ENCODE measurements around the gene LRRC45. TPM values are rescaled to one million over a fixed set of nuclear protein-coding genes. Genes with fewer than 3 reads are reported as not detected.

The LRRC45 gene
- total and polyA plus RNA-seq, 8 donors = 12.0 to 23.2 (median 17.6) TPM

DNA sequence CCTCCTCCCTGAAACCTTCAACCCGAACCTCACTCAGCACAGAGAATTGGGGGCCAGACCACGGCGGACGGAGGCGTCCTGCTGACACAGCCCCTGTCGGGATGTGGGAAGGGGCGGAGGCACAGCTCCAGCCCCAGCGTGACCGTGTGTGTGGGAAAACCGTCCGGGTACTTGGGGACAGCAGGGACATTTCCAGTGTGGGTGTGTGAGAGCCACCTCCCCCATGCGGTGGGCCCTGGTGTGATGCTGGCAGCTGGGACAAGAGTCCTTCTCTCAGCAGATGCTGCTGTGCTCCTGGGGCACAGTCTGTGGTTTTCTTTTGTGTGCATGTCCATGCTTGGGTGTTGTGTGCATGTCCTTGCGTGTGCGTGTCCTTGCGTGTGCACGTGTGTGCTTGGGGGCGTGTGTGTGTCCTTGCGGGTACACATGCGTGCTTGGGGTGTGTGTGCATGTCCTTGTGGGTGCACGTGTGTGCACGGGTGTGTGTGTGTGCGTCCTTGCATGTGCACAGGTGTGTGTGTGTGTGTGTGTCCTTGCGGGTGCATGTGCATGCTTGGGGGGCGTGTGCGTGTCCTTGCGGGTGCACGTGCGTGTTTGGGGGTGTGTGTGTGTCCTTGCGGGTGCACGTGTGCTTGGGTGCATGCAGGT lies 17.3 kb upstream of the LRRC45 start:
- DNase-seq (no peak), ATAC-seq (no peak)
- intact Hi-C loops (cut with DNase I) = no loop called here
- Histone ChIP-seq H3K4me3 (no peak overlapping the region), H3K9me3 (no peaks in the 10 kb centered on the region), H3K27ac (no peak overlapping the region), H3K4me1 (no peaks in the 10 kb centered on the region), H3K36me3 (no peaks in the 10 kb centered on the region), H3K27me3 (no peaks in the 10 kb centered on the region)
- TF ChIP-seq, protein P1, sequence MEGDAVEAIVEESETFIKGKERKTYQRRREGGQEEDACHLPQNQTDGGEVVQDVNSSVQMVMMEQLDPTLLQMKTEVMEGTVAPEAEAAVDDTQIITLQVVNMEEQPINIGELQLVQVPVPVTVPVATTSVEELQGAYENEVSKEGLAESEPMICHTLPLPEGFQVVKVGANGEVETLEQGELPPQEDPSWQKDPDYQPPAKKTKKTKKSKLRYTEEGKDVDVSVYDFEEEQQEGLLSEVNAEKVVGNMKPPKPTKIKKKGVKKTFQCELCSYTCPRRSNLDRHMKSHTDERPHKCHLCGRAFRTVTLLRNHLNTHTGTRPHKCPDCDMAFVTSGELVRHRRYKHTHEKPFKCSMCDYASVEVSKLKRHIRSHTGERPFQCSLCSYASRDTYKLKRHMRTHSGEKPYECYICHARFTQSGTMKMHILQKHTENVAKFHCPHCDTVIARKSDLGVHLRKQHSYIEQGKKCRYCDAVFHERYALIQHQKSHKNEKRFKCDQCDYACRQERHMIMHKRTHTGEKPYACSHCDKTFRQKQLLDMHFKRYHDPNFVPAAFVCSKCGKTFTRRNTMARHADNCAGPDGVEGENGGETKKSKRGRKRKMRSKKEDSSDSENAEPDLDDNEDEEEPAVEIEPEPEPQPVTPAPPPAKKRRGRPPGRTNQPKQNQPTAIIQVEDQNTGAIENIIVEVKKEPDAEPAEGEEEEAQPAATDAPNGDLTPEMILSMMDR (IDR thresholded peaks at IDR 0.05) = no peak

DNA sequence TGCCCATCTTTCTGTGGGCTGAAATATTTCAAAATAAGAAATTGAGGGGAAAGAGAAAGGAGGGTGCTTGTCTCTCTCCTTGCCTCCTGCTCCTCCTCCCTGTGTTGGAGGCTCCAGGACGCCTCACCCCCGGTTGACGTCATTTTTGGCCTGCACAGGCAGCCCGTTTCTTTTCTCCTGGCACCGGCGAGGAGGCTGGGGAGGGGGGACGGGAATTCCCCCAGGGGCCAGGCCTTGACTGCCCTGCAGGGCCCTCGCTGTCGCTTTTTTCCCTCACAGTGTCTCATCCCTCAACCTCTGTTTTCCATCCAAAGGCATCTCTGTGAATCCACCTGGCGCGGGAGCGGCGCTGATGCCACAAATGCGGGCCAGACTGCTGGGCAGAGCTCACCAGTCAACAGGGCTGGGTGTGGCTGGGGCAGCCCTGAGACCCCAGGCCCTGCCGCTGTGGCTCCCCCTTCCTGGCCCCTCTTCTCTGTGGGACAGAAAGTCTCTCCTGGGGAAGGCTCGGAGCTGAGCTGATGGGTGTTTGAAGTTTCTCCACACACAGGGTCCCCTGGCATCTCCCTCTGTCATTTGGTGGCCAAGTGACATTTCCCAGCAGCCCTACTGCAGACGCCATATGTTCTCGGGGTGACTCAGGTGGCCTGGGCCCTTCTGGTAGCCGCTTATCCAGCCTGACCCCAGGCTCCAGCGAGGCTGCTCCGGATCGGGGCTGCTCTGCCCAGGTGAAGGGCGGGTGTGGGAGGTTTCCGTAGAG lies 16.5 kb upstream of the LRRC45 start:
- no peaks in the 10 kb centered on the region for H3K27me3 ChIP-seq
- intact Hi-C loops (cut with DNase I) = no loop called here
- DNase-seq (no peak), ATAC-seq (no peak)
- no peaks in the 10 kb centered on the region for H3K9me3 ChIP-seq
- TF ChIP-seq, protein P1 (IDR thresholded peaks at IDR 0.05) = no peak
- H3K4me1 ChIP-seq = no peaks in the 10 kb centered on the region
- no peak overlapping the region for H3K27ac ChIP-seq
- peaks cover 0 to 5% of the 10 kb centered on the region in 2 donors for H3K36me3 ChIP-seq
- H3K4me3 ChIP-seq = no peak overlapping the region

DNA sequence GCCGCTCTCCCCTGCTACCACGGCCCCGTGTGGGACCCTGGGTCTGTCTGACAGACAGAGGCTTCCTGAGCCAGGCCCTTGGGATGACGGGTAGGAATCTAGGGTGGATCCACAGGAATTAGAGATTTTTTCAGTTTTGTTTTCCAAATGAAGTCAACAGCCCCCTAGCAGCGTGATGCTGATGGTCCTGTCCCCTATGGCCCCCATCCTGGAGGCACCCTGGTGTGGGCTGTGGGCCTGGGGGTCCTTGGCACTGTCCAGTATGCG lies 15.9 kb upstream of the LRRC45 start:
- ATAC-seq (no peak), DNase-seq (no peak)
- H3K4me1 ChIP-seq = no peaks in the 10 kb centered on the region
- TF ChIP-seq, protein P1 (IDR thresholded peaks at IDR 0.05) = no peak
- H3K36me3 ChIP-seq = peaks cover 0 to 10% of the 10 kb centered on the region in 2 donors
- no peak overlapping the region for H3K4me3 ChIP-seq
- intact Hi-C loops (cut with DNase I) = no loop called here
- H3K27ac ChIP-seq = no peak overlapping the region
- no peaks in the 10 kb centered on the region for H3K9me3 ChIP-seq
- H3K27me3 ChIP-seq = no peaks in the 10 kb centered on the region

DNA sequence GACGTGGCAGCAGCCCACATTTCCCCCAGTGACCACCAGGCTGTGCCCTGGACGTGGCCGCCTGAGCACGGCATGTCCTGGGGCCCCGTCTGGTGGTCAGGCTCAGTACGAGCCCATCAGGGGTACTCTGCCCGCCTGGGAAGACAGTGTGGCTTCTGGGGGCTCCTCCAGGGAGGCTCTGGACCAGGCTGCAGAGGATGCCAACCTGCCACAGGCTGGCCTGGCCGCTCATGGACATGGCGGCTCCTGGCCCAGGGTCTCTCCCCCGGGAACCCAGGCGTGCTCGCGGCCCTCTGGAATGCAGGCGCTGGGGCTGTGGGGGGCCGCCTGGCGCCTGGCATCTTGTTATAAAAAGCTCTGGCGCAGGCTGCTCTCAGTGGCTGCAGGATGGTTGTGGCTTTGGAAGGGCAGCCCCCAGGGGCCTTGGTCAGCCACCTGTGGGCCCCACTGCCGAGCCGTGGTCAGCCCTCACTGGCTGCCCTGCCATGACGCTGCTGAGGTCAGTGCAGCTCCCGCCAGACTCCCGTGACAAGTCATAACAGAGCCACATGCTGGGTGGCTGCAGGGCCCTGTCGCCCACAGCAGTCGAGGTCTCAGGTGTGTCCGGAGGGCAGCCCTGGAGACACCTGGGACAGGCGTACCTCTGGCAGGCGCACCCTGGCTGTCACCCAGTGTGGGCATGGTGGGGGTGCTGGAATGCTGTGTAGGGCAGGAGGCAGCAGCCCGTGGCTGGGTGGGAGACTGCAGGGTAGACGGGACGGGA lies 15.4 kb upstream of the LRRC45 start:
- H3K4me1 ChIP-seq = no peaks in the 10 kb centered on the region
- H3K27ac ChIP-seq = no peak overlapping the region
- DNase-seq (no peak), ATAC-seq (no peak)
- no peak overlapping the region for H3K4me3 ChIP-seq
- H3K9me3 ChIP-seq = no peaks in the 10 kb centered on the region
- intact Hi-C loops (cut with DNase I) = no loop called here
- H3K27me3 ChIP-seq = no peaks in the 10 kb centered on the region
- H3K36me3 ChIP-seq = peaks cover 0 to 13% of the 10 kb centered on the region in 2 donors
- TF ChIP-seq, protein P1 (IDR thresholded peaks at IDR 0.05) = no peak
